Chondrocyte (in vitro differentiated cells): Measurements from ENCODE around the gene ST7. TPM values are rescaled to one million over a fixed set of nuclear protein-coding genes. Genes with fewer than 3 reads are reported as not detected.

Experiments
- DNase-seq: peaks from one replicate; pipeline ENCODE4 v3.0.0; 2021; ENCODE audit warnings: mixed read lengths, low spot score
- H3K27ac Mint-ChIP-seq: one replicate; pipeline ENCODE4 v1.8.0; 2021; ENCODE audit warnings: mild to moderate bottlenecking, moderate library complexity, mixed read lengths; ENCODE audit not compliant: unreplicated experiment
- H3K27me3 Mint-ChIP-seq: 2 replicates; pipeline ENCODE4 v1.8.0; 2021; ENCODE audit warnings: low read depth, mixed read lengths
- H3K36me3 Mint-ChIP-seq: 2 replicates; pipeline ENCODE4 v1.8.0; 2021; ENCODE audit warnings: low read depth, mixed read lengths
- H3K4me1 Mint-ChIP-seq: 2 replicates; pipeline ENCODE4 v1.8.0; 2021; ENCODE audit warnings: low read depth, mild to moderate bottlenecking, mixed read lengths
- H3K4me3 Mint-ChIP-seq: one replicate; pipeline ENCODE4 v1.8.0; 2021; ENCODE audit warnings: mild to moderate bottlenecking, moderate library complexity, mixed read lengths; ENCODE audit not compliant: unreplicated experiment
- H3K9me3 Mint-ChIP-seq: 2 replicates; pipeline ENCODE4 v1.8.0; 2021; ENCODE audit warnings: low read depth, mixed read lengths
- CTCF ChIP-seq: fragments of 200-600 bp; sonication (generic); IDR thresholded peaks from 2 replicates; pipeline ENCODE4 v1.5.0; 2021; ENCODE audit warnings: antibody characterized with exemption, mild to moderate bottlenecking, moderate library complexity
- total RNA-seq: library from RNA; stranded (reverse); gene quantifications from 3 replicates; pipeline ENCODE4 v1.2.1, GENCODE V29; 2021

The ST7 gene
- total RNA-seq, 1 donor from 2014 or later, result 69.7 TPM

DNA sequence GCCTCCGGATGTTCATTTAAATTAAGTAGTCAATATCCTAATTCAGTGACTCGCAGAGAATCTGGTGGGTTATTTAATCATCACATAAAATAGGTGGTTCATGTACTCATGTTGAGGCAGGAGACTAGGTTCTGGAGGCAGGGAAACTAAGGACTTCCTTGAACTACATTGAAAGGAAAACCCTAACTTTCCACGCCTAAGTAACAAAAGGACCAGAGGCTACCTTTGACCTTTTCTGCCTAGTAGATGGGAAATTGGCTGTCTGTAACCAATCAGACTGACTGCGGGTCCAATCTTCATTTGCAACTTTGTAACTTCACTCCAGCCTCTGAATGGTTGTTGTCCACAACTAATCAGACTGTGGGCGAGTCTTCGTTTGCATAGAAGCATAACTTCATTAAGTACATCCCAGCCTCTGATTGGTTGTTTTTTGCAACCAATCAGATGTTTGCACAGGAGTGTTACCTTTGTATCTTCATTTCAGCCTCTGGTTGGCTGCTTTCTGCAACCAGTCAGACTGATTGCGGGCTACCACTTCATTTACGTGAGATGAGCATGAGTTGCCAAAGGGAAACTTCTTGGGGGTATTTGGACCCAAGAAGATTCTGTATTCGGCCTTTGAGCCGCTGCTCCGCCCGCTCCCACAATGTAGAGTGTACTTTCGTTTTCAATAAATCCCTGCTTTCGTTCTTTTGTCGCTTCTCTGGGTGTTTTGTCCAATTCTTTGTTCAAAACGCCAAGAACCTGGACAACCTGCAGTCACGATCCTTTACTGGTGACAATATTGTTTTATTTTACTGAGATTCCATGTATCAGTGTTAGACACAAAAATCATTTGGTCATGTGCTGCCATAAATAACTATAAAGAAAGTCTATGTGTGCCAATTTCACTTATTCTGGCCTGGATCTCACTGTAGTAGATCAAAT, 1.7 kb upstream of the ST7 start:
- no peaks in the 10 kb centered on the region for H3K36me3 Mint-ChIP-seq
- no peak for TF ChIP-seq CTCF
- H3K4me1 Mint-ChIP-seq, result peaks cover 33% of the 10 kb centered on the region
- no peak overlapping the region for H3K27ac Mint-ChIP-seq
- DNase-seq, result no peak
- no peaks in the 10 kb centered on the region for H3K9me3 Mint-ChIP-seq
- peak overlapping the region; percentile 3 for H3K4me3 Mint-ChIP-seq
- H3K27me3 Mint-ChIP-seq, result no peaks in the 10 kb centered on the region

DNA sequence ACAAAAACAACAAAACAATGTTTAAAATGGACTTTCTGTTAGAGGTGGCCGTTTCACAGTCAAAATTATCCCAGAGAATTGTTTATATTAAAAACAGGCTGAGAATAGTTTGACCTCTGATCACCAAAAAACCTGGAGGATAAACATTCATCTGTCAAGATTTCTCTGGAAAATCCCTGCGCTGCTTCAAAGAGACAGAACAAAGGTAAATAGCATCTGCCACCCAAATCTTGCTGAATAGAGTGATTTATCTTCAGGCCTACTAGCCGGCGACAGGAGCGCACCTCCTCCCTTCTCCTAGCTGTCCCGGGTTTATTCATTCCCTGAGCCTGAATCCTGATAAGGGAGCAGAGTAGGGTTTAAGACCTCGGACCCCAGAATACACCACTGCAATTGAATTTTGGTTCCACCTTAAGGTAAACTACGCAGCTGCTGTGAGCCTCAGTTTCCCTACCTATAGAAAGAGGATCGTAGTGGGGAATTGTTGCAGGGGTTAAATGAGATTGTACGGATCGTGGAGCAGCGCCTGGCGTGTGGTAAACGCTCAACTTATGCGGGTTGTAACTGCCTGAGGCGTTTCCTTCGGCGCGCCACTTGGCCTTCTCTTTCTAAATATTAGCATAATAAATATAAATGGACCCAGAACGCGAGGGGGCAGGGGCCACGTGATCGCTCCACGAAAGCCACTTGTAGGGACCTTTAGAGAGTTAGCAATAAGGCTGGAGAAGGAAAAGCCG, 498 bp upstream of the ST7 start:
- H3K36me3 Mint-ChIP-seq, result no peaks in the 10 kb centered on the region

DNA sequence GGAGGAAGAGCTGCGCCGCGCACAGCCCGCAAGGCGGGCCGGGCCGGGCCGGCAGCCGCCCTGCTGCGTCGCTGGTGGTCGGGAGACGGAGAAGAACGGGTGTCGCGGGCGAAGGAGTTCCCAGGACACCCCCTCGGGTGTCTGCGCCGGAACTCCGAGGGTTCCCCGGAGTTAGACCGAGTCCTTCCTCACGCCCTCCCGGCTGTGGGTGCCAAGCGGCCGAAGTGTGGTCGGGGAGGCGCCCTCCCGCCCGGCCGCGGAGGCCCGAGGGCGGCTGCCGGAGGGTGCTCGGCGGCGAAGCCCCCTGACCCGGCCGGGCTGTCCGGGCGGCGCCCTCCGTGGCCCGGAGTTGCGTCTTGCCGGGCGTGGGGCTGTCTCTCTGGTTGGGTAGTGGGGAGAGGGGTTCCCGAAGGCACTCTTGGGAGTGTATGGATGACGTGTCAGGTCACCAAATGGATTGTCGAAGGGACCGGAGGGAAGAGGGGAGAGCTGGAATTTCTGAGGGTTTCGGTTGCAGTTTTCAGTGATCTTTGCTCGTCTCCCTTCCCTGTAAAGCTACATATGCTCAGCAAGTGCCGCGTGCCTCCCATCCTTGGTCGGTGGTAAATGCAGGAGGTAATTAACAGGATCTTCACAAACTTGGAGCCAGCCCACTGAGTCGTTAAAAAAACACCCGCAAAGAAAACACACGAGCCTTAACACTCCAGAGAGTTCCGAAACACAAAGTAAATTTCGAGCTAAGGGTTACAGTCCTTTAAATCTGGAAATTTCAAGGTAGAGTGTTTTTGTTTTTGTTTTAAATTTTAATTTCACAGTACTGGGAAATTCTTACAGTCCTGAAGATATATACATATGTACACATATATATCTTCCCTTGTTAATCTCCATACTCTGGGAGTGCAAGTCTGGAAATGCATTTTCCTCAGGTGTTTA, 871 bp downstream of the ST7 start:
- H3K27ac Mint-ChIP-seq, result peak overlapping the region; percentile 97
- no peaks in the 10 kb centered on the region for H3K27me3 Mint-ChIP-seq
- DNase-seq, result no peak
- no peaks in the 10 kb centered on the region for H3K9me3 Mint-ChIP-seq
- H3K36me3 Mint-ChIP-seq, result no peaks in the 10 kb centered on the region
- peak overlapping the region; percentile 84 for H3K4me3 Mint-ChIP-seq
- peak; percentile 25 for TF ChIP-seq CTCF
- peaks cover 35% of the 10 kb centered on the region for H3K4me1 Mint-ChIP-seq

More for the DNA sequence above, 498 bp upstream of the ST7 start:
- H3K4me3 Mint-ChIP-seq, result peak overlapping the region; percentile 77
- peaks cover 35% of the 10 kb centered on the region for H3K4me1 Mint-ChIP-seq
- no peak for TF ChIP-seq CTCF
- H3K27me3 Mint-ChIP-seq, result no peaks in the 10 kb centered on the region
- peak overlapping the region; percentile 87 for H3K27ac Mint-ChIP-seq
- DNase-seq, result no peak
- H3K9me3 Mint-ChIP-seq, result no peaks in the 10 kb centered on the region

DNA sequence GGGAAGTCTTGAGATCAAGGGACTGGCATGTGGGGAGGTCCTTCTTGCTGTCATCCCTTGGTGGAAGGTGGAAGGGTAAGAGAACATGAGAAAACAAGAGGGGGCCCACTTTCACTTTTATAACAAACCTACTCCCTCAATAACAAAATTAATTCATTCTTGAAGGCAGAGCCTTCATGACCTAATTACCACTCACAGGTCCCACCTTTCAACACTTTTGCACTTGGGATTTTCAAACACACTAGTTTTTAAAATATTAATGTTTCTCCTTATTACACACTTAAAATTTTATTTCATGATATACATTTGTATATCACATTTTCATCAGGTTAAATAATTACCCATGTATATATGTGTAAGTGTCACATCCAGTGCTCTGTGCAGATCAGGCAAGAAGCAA, 2.0 kb downstream of the ST7 start:
- peak overlapping the region; percentile 84 for H3K4me3 Mint-ChIP-seq
- no peaks in the 10 kb centered on the region for H3K9me3 Mint-ChIP-seq
- no peak for TF ChIP-seq CTCF
- no peaks in the 10 kb centered on the region for H3K36me3 Mint-ChIP-seq
- no peaks in the 10 kb centered on the region for H3K27me3 Mint-ChIP-seq
- peak overlapping the region; percentile 97 for H3K27ac Mint-ChIP-seq
- DNase-seq, result no peak
- peaks cover 35% of the 10 kb centered on the region for H3K4me1 Mint-ChIP-seq
